ENCODE data around the gene ADCY10.
A peak's percentile ranks its signal among the peaks of the same experiment; 100 is the strongest.

ADCY10 gene

GRCh38 chr1:167770127-167770526, 143.8 kb downstream of the ADCY10 start:
- Histone ChIP-seq H3K79me2 (ENCODE audit: control insufficient read depth, insufficient read depth, low read length, poor library complexity) (peaks cover 7% of the 10 kb centered on the region), H3K9me3 (ENCODE audit: insufficient read depth, low read depth, low read length) (peaks cover 2% of the 10 kb centered on the region), H3K23ac (ENCODE audit: low read length) (no peak overlapping the region), H3K4ac (ENCODE audit: low read depth, low read length) (peak overlapping the region; percentile 57), H4K8ac (ENCODE audit: low read depth, low read length) (no peak overlapping the region), H4K12ac (ENCODE audit: low read depth, low read length) (no peak overlapping the region), H3K4me3 (ENCODE audit: low read depth, low read length) (no peak overlapping the region), H3K36me3 (ENCODE audit: control insufficient read depth in 1 of 2, insufficient read depth in 2 of 2, low read length in 2 of 2) (peaks cover 18 to 46% of the 10 kb centered on the region in 2 experiments), H2AK5ac (ENCODE audit: low read length) (no peak overlapping the region), H2BK5ac (ENCODE audit: low read depth, low read length, poor library complexity) (no peak overlapping the region), H2BK120ac (ENCODE audit: insufficient read depth, low read length, poor library complexity) (no peak overlapping the region), H3K4me1 (ENCODE audit: control insufficient read depth in 1 of 2, insufficient read depth in 2 of 2, low read length in 2 of 2) (peaks cover 7 to 8% of the 10 kb centered on the region in 2 experiments), H3K27me3 (ENCODE audit: insufficient read depth, low read length) (no peaks in the 10 kb centered on the region), H3K79me1 (ENCODE audit: low read length) (no peaks in the 10 kb centered on the region), H3K27ac (ENCODE audit: low read depth, low read length) (no peak overlapping the region), H3K9ac (ENCODE audit: low read length) (no peak overlapping the region), H4K91ac (ENCODE audit: low read depth, low read length) (no peak overlapping the region), H3K4me2 (ENCODE audit: low read length) (no peak overlapping the region), H2BK12ac (ENCODE audit: low read length) (no peak overlapping the region), H3K14ac (ENCODE audit: low read length) (no peak overlapping the region), H2AFZ (ENCODE audit: insufficient read depth, low read length, poor library complexity) (no peak overlapping the region), H3K18ac (ENCODE audit: low read length) (no peak overlapping the region)
- no CpG with 5 or more reads among the region's 3 CpGs for WGBS (ENCODE audit: extremely low coverage, insufficient coverage, insufficient read length)
- DNase-seq = no peak

GRCh38 chr1:167767761-167768160, 146.2 kb downstream of the ADCY10 start:
- Histone ChIP-seq H3K14ac (ENCODE audit: low read length) (no peak overlapping the region), H3K27ac (ENCODE audit: low read depth, low read length) (no peak overlapping the region), H2BK120ac (ENCODE audit: insufficient read depth, low read length, poor library complexity) (no peak overlapping the region), H3K9ac (ENCODE audit: low read length) (no peak overlapping the region), H3K4me1 (ENCODE audit: control insufficient read depth in 1 of 2, insufficient read depth in 2 of 2, low read length in 2 of 2) (peaks cover 7 to 8% of the 10 kb centered on the region in 2 experiments), H3K18ac (ENCODE audit: low read length) (no peak overlapping the region), H4K12ac (ENCODE audit: low read depth, low read length) (no peak overlapping the region), H3K27me3 (ENCODE audit: insufficient read depth, low read length) (no peaks in the 10 kb centered on the region), H2BK5ac (ENCODE audit: low read depth, low read length, poor library complexity) (no peak overlapping the region), H4K8ac (ENCODE audit: low read depth, low read length) (no peak overlapping the region), H3K9me3 (ENCODE audit: insufficient read depth, low read depth, low read length) (peaks cover 2% of the 10 kb centered on the region), H2BK12ac (ENCODE audit: low read length) (no peak overlapping the region), H2AK5ac (ENCODE audit: low read length) (no peak overlapping the region), H4K91ac (ENCODE audit: low read depth, low read length) (no peak overlapping the region), H3K23ac (ENCODE audit: low read length) (no peak overlapping the region), H2AFZ (ENCODE audit: insufficient read depth, low read length, poor library complexity) (no peak overlapping the region), H3K4me2 (ENCODE audit: low read length) (no peak overlapping the region), H3K4me3 (ENCODE audit: low read depth, low read length) (no peak overlapping the region), H3K4ac (ENCODE audit: low read depth, low read length) (peak overlapping the region; percentile 19), H3K36me3 (ENCODE audit: control insufficient read depth in 1 of 2, insufficient read depth in 2 of 2, low read length in 2 of 2) (peaks cover 18 to 35% of the 10 kb centered on the region in 2 experiments), H3K79me2 (ENCODE audit: control insufficient read depth, insufficient read depth, low read length, poor library complexity) (peaks cover 8% of the 10 kb centered on the region), H3K79me1 (ENCODE audit: low read length) (no peaks in the 10 kb centered on the region)
- DNase-seq = no peak

GRCh38 chr1:167766538-167766937, 147.4 kb downstream of the ADCY10 start:
- H3K4me3 ChIP-seq (ENCODE audit: low read depth, low read length) = no peak overlapping the region
- H2AFZ ChIP-seq (ENCODE audit: insufficient read depth, low read length, poor library complexity) = no peak overlapping the region
- no peak overlapping the region for H2BK12ac ChIP-seq (ENCODE audit: low read length)
- no peak overlapping the region for H4K8ac ChIP-seq (ENCODE audit: low read depth, low read length)
- no peak overlapping the region for H3K4me2 ChIP-seq (ENCODE audit: low read length)
- no peak overlapping the region for H2AK5ac ChIP-seq (ENCODE audit: low read length)
- H3K79me1 ChIP-seq (ENCODE audit: low read length) = no peaks in the 10 kb centered on the region
- H3K18ac ChIP-seq (ENCODE audit: low read length) = no peak overlapping the region
- peak overlapping the region; percentile 93 for H3K4ac ChIP-seq (ENCODE audit: low read depth, low read length)
- H2BK5ac ChIP-seq (ENCODE audit: low read depth, low read length, poor library complexity) = no peak overlapping the region
- peaks cover 11 to 27% of the 10 kb centered on the region in 2 experiments for H3K36me3 ChIP-seq (ENCODE audit: control insufficient read depth in 1 of 2, insufficient read depth in 2 of 2, low read length in 2 of 2)
- no peak overlapping the region for H2BK120ac ChIP-seq (ENCODE audit: insufficient read depth, low read length, poor library complexity)
- no peak overlapping the region for H3K23ac ChIP-seq (ENCODE audit: low read length)
- no peak for DNase-seq
- H3K27me3 ChIP-seq (ENCODE audit: insufficient read depth, low read length) = no peaks in the 10 kb centered on the region
- no peak overlapping the region for H4K91ac ChIP-seq (ENCODE audit: low read depth, low read length)
- no peak overlapping the region for H3K14ac ChIP-seq (ENCODE audit: low read length)
- no peak overlapping the region for H3K27ac ChIP-seq (ENCODE audit: low read depth, low read length)
- H3K79me2 ChIP-seq (ENCODE audit: control insufficient read depth, insufficient read depth, low read length, poor library complexity) = peaks cover 12% of the 10 kb centered on the region
- H4K12ac ChIP-seq (ENCODE audit: low read depth, low read length) = no peak overlapping the region
- H3K4me1 ChIP-seq (ENCODE audit: control insufficient read depth in 1 of 2, insufficient read depth in 2 of 2, low read length in 2 of 2) = peaks cover 5 to 9% of the 10 kb centered on the region in 2 experiments
- WGBS (ENCODE audit: extremely low coverage, insufficient coverage, insufficient read length) = no CpG with 5 or more reads among the region's 2 CpGs
- H3K9me3 ChIP-seq (ENCODE audit: insufficient read depth, low read depth, low read length) = no peaks in the 10 kb centered on the region
- no peak overlapping the region for H3K9ac ChIP-seq (ENCODE audit: low read length)

- Histone ChIP-seq H2BK5ac (ENCODE audit: low read depth, low read length, poor library complexity) (no peak overlapping the region), H4K91ac (ENCODE audit: low read depth, low read length) (no peak overlapping the region), H3K79me1 (ENCODE audit: low read length) (no peaks in the 10 kb centered on the region), H2AFZ (ENCODE audit: insufficient read depth, low read length, poor library complexity) (no peak overlapping the region), H3K9me3 (ENCODE audit: insufficient read depth, low read depth, low read length) (no peaks in the 10 kb centered on the region), H3K4me1 (ENCODE audit: control insufficient read depth in 1 of 2, insufficient read depth in 2 of 2, low read length in 2 of 2) (peaks cover 4 to 12% of the 10 kb centered on the region in 2 experiments), H3K9ac (ENCODE audit: low read length) (no peak overlapping the region), H2AK5ac (ENCODE audit: low read length) (no peak overlapping the region), H3K79me2 (ENCODE audit: control insufficient read depth, insufficient read depth, low read length, poor library complexity) (peaks cover 12% of the 10 kb centered on the region), H4K8ac (ENCODE audit: low read depth, low read length) (no peak overlapping the region), H2BK120ac (ENCODE audit: insufficient read depth, low read length, poor library complexity) (no peak overlapping the region), H3K14ac (ENCODE audit: low read length) (no peak overlapping the region), H3K4me3 (ENCODE audit: low read depth, low read length) (no peak overlapping the region), H3K18ac (ENCODE audit: low read length) (no peak overlapping the region), H3K4ac (ENCODE audit: low read depth, low read length) (no peak overlapping the region), H3K36me3 (ENCODE audit: control insufficient read depth in 1 of 2, insufficient read depth in 2 of 2, low read length in 2 of 2) (peaks cover 11 to 26% of the 10 kb centered on the region in 2 experiments), H2BK12ac (ENCODE audit: low read length) (no peak overlapping the region), H3K4me2 (ENCODE audit: low read length) (no peak overlapping the region), H3K27me3 (ENCODE audit: insufficient read depth, low read length) (no peaks in the 10 kb centered on the region), H4K12ac (ENCODE audit: low read depth, low read length) (no peak overlapping the region), H3K23ac (ENCODE audit: low read length) (no peak overlapping the region), H3K27ac (ENCODE audit: low read depth, low read length) (no peak overlapping the region)
- no CpG with 5 or more reads among the region's 6 CpGs for WGBS (ENCODE audit: extremely low coverage, insufficient coverage, insufficient read length)
- DNase-seq = no peak
Observed at GRCh38 chr1:167765496-167765895, 148.4 kb downstream of the ADCY10 start.

Measured in trophoblast cell (in vitro differentiated cells and primary cell).